GM21423 (cell line): ENCODE measurements around the gene TAF1B.

ENCODE experiments used
- ATAC-seq: cut with Tn5 transposase; IDR thresholded peaks from one replicate; pipeline ENCODE4 v1.9.1; 2021; ENCODE audit warnings: mild to moderate bottlenecking, moderate library complexity; ENCODE audit not compliant: unreplicated experiment

Gene TAF1B

DNA sequence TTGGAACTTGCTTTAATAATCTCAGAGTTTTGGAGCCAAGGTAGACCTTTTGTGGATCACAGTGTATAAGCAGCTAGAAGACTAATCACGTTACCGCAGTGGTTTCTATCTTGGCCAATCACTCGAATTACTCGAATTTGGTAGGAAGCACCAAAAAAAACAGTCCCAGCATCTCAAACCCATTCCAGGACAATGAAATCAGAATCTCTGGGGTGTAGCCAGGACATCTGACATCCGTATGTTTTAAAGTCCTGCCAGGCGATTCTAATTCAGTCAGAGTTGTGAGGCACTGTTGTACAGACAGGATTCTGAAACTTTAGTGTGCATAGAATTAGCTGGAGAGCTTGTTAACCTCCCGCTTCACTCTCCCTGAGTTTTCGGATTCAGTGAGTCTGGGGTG, 139.0 kb downstream of the TAF1B start:
- ATAC-seq = no peak

DNA sequence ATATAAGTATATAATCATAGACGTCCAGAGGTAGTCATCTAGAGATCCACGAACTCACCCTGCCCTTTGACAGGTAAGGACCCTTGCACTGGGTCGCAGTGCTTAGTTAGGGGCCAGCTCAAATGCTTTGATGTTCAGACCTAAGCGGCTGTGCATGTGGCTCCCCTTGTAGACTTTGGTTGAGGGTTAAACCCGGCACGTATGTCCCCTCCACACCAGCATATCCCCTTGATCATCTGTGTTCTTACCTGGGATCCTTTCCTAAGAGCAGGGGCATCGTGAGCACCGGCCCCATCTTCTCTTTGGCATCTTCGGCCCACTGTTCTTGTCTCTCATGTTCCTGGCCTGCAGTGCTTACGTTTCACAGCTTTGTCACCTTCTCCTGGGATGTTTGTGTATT, 139.6 kb downstream of the TAF1B start:
- ATAC-seq = no peak

DNA sequence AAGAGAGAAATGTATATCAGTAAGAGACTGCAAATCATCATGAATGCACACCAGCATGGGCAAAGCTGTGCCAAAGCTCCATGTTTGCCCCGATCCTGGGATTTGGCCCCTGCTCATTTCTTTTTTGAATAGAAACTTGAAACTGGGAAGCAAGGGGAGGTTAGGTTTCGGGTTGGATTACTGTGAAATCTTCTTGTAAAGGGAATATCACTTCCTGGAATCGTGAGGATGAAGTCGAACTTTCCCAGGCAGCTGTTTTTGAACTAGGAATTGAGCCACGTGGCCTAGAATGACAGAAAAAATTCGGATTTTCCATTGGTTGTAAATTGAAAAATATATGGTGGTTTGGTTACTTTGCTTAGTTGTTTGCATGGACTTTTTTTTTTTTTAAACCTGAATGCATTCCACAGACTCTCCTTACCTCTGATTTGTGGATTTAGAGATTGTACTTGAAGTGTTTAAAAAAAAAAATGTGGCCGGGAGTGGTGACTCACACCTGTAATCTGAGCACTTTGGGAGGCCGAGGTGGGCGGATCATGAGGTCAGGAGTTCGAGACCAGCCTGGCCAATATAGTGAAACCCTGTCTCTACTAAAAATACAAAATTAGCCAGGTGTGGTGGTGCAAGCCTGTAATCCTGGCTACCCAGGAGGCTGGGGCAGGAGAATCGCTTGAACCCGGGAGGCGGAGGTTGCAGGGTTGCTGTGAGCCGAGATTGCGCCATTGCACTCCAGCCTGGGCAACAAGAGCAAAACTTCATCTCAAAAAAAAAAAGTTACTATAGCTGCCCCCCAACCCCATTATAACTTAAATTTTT, 140.3 kb downstream of the TAF1B start:
- no peak for ATAC-seq
